Stimulated activated CD8-positive, alpha-beta memory T cell treated with anti-CD3 and anti-CD28 coated beads, Interleukin-7, amount 100 ng/mL, for 1 hour (primary cell): ENCODE measurements around the gene BLVRB.
A peak's percentile ranks its signal among the peaks of the same experiment; 100 is the strongest.
"Not testable (repeated sequence)": the region's sequence is repeated elsewhere in the genome, so short reads cannot be mapped to it uniquely, and the experiment has no call there.

Experiments used
- DNase-seq, 2 donors: peaks; one replicate each; pipeline ENCODE4 v3.0.0-alpha.2; 2020; ENCODE audit warnings: low read depth in 2 of 2

The BLVRB gene

DNA sequence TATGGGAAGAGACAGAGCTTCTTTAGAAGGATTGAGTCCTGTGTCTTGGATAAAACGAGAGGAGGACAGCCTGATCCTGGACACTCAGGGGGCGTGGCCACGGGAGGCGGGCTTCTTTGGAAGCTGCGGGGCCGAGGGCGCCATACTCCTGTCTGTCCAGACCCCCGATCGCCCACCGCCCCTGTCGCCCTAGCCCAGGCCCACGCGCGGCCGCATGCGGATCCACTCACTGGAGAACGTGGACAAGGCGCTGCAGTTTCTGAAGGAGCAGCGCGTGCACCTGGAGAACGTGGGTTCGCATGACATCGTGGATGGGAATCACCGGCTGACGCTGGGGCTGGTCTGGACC, 24.3 kb upstream of the BLVRB start:
- DNase-seq = no peak

DNA sequence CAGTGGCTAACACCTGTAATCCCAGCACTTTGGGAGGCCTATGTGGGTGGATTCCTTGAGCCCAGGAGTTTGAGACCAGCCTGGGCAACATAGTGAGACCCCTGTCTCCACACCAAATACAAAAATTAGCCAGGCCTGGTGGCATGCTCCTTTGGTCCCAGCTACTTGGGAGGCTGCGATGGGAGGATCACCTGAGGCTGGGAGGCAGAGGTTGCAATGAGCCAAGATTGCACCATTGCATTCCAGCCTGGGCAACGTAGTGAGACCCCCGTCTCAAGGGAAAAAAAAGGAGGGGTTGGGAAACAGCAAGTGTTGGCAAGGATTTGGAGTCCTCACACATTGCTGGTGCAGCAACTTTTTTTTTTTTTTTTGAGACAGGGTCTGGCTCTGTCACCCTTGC, 20.5 kb upstream of the BLVRB start:
- DNase-seq = no peak

DNA sequence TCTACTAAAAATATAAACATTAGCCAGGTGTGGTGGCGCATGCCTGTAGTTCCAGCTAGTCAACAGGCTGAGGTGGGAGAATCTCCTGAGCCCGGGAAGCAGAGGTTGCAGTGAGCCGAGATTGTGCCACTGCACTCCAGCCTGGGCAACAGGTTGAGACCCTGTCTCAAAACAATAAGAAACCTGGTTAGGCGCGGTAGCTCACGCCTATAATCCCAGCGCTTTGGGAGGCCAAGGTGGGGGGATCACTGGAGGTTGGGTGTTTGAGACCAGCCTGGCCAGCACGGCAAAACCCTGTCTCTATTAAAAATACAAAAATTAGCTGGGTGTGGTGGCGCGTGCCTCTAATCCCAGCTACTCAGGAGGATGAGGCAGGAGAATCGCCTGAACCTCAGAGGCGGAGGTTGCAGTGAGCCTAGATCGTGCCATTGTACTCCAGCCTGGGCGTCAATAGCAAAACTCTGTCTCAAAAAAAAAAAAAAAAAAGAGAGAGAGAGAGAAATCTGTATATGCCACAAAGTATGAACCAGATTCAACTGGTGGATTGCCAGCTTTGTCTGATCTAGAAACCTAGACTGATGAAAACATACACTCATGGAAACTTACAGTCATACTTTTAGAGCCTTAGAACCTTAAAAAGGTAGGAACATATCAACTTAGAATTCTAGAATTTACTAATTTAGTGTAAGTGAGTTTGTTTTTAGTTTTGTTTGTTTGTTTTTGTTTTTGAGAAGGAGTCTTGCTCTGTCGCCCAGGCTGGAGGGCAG, 10.5 kb upstream of the BLVRB start:
- DNase-seq = not testable (repeated sequence)

DNA sequence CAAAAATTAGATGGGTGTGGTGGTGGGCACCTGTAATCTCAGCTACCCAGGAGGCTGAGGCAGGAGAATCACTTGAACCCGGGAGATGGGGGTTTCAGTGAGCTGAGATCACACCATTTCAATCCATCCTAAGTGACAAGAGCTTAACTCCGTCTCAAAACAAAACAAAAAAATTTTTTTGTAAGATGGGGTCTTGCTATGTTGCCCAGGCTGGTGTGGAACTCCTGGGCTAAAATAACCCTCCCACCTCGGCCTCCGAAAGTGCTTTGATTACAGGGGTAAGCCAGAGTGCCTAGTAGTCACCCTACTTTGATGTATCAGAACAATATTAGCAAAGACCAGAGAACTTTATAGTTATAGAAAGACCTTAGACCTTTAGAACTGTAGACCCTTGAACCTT, 9.2 kb upstream of the BLVRB start:
- DNase-seq = no peak

DNA sequence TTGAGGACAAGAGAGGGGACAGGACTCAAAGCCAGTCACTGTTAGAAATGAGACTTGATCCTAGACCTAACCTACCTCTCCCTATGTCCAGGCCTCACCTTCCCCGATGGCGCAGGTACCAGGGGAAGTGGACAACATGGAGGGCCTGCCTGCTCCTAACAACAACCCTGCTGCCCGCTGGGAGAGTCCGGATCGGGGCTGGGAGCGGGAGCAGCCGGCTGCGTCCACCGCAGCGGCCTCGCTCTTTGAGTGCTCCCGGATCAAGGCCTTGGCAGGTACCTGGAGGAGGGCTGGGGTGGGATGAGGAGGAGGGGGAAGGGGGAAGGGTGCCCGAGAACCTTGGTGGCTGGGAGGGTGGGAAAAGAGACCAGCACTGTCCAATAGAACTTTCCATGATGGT, 7.0 kb upstream of the BLVRB start:
- DNase-seq = no peak

DNA sequence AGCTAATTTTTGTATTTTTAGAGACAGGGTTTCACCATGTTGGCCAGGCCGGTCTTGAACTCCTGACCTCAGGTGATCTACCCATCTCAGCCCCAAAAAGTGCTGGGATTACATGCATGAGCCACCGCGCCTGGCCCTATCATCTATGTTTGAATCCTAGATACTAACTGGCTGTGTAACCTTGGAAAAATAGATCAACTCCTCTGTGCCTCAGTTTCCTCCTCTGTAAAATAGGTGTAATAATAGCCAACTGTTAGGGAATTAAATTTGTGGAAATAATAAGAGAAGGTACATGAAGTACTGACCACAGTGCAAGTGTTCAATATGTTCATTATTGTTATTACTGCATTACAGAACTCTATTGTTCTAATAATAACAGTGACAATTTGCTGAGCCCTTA, 5.6 kb upstream of the BLVRB start:
- no peak for DNase-seq

DNA sequence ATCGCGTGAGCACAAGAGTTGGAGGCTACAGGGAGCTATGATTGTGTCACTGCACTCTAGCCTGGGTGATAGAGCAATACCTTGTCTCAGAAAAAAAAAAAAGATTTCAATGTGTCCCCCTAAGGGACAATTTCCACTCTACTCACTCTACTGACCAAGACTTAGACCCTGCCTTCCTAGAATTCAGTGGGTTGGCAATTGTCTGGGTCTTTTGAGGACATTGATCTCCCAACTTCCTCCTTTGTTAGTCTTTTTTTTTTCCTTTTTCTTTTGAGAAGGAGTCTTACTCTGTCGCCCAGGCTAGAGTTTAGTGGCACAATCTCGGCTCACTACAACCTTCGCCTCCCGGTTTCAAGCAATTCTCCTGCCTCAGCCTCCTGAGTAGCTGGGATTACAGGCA, 3.5 kb upstream of the BLVRB start:
- DNase-seq = no peak

DNA sequence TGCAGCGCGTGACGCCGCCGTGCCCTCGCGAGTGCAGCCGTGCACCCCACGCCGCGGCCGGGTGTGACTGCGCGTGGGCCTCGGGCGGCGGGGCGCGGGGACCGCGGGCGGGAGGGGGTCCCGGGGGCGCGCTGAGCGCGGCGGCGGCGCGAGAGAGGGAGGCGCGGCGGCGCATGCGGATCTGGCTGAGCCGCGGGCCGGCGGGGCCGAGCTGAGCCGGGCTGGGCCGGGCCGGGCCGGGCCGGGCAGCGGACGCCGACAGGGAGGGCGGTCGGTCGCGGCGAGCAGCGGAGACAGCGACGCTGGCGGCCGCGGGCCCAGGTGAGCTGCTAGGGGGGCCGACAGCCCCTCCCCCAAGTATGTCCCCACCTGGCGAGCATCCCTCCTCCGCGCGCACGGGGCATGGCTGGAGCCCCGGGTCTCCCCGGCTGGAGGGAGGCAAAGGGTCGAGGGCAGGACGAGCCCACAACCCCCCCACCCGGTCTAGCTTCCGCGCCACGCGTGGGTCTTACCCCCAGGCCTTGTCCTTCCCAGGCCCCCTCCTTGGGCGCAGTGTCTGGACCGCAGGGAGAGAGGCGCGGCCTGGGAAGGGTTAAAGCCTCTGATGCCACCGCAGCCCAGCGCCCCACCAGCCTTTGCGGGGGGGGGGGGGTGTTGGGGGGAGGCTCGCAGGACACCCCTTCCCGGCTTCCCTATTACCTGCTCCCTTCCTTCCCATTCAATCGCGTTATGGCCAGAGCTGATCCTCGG, 1.6 kb upstream of the BLVRB start, which contains the start of gene SPTBN4:
Gene SPTBN4, plus strand, starts transcription at position 17 of the 750 bp plus-strand sequence. CDS start 5,621 bp downstream, outside the sequence.
- no peak for DNase-seq

DNA sequence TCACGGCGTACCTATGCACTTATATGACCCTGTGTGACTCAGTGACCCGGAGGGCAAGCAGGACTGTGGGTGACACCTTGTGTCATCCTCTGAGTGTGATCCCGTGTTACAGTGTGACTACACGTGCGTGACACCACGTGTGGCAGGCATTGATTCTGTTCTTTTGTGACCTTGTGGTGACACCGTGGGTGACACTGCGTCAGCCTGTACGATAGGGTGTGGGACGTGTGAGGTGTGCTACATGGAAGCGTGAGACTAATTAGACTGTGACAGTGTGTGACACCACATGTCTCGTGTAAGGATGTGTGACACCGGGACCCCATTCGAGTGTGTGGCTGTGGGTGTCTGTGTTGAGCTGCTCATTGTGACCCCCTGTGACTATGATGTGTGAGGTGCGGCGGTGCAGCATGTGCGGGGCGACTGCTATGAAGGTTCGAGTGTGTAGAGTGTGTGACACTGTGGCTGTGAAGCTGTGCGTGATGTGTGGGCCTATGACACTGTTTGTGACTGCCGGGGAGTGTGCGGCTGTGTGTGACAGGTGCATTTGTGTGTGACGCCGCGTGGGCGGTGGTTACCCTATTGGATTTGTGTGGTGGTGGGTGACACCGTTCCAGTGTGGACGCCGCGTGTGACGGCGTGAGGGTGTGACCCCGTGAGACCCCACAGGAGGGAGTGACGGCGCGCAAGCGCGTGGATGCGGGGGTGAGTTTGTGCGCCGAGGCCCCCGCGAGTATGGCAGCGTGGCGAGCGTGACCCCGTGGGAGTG, 857 bp upstream of the BLVRB start:
- DNase-seq = peak; percentile 18 to 41

DNA sequence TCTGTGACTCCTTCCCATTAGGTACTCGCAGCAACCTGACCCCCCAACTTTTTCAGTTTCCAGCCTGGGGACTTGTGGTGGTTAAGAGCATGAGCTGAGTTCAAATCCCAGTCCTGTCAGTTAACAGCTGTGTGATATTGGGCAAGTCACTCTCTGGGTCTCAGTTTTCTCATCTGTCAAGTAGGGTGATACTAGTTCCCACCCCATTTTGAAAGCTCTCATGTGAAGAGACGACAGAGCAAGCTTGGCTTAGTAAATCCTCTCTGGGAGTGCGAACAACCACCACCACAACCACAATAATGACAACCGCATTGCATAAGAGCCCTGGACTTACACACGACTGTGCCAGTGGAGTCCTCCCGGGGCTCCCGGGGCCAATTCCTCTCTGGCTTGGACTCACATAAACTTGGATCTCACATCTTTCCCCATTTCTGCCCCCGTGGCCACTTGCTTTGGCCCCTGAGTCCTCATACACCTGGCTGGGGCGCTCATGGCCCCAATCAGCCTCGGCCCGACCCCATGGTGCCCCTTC, 454 bp downstream of the BLVRB start:
- DNase-seq = no peak

DNA sequence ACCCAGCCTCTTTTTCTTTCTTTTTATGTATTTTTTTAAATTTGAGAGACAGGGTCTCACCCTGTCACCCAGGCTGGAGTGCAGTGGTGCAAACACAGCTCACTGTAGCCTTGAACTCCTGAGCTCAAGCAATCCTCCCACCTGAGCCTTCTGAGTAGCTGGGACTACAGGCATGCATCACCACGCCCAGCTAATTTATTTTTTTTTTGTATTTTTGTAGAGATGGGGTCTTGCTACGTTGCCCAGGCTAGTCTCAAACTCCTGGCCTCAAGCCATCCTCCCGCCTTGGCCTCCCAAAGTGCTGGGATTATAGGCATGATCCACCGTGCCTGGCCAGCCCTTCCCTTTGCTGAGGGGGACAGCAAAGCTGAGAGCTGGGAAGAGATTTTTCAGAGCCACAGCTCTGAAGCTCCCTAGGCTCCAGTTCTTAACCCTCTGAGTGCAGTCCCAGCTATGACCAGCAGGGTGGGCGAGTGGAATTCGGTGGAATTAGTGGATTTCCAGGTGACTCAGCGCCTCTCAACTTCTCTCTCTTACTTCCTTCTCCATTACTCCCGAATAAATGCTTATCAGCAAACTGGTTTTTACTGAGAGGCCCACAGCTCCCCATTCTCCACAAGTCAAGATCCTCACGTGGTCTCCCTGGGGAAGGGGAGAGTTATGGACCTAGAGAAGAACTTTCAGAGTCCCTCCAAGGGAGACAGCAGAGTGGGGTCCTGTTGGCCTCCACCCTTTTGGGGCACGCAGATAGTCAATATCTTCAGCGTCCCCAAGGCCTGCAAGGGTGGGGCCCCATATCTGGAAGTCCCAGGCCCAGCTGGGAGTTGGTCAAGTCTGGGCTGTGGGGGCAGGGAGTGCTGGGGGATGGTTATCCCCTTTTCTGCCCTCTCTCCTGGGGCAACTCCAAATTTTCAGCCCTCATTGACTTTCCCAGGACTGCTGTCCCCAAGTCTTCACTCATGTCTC, 1.2 kb downstream of the BLVRB start:
- peak; percentile 40 to 60 for DNase-seq

DNA sequence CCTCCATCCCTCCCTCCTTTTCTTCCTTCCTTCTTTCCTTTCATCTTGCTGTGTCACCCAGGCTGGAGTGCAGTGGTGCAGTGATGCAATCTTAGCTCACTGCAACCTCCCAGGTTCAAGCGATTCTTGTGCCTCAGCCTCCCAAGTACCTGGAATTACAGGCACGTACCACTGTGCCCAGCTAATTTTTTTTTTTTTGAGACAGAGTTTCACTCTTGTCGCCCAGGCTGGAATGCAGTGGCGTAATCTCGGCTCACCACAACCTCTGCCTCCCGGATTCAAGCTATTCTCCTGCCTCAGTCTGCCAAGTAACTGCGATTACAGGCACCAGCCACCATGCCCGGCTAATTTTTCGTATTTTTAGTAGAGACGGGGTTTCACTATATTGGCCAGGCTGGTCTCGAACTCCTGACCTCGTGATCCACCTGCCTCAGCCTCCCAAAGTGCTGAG, 1.9 kb downstream of the BLVRB start:
- not testable (repeated sequence) for DNase-seq

DNA sequence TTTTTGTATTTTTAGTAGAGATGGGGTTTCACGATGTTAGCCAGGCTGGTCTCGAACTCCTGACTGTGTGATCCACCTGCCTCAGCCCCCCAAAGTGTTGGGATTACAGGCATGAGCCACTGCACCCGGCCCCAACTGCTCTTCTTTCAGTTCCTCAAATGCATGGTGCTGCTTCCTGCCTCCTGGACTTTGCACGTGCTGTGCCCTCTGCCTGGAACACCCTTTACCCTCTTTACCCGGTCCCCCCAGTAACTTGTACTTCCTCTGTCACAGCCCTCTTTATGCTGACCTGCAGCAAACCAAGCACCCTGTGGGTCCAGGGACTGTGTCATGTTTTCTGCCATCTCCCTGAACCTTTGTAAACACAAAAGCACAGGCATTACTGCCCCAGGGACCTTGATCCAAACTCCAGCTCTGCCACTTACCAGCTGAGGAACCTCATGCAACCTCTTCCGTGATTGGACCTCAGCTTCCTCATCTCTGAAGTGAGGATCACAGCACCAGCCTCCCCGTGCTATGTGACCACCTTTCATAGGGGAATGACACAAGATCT, 3.8 kb downstream of the BLVRB start:
- DNase-seq = no peak

DNA sequence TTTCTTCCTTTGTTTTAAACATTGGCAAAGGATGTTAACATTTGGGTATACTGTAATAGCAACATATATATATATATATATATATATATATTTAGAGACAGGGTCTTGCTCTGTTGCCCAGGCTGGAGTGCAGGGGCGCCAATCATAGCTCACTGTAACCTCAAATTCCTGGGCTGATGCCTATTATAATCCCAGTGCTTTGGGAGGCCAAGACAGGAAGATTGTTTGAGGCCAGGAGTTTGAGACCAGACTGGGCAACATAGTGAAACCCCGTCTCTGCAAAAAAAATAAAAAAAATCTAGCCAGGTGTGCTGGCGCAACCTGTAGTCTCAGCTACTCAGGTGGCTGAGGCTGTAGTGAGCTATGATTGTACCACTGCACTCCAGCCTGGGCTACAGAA, 5.4 kb downstream of the BLVRB start:
- no peak for DNase-seq

DNA sequence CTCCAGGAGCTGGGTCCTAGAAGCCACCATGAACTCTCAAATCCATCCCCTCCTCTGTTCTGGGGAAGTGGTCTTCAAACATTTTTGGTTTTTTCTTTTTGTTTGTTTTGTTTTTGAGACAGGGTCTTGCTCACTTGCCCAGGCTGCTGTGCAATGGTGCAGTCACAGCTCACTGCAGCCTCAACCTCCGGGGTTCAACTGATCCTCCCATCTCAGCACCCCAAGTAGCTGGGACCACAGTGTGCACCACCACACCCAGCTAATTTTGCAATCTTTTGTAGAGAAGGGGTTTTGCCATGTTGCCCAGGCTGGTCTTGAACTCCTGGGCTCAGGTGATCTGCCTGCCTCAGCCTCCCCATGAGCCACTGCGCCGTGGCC, 7.0 kb downstream of the BLVRB start:
- DNase-seq = no peak

DNA sequence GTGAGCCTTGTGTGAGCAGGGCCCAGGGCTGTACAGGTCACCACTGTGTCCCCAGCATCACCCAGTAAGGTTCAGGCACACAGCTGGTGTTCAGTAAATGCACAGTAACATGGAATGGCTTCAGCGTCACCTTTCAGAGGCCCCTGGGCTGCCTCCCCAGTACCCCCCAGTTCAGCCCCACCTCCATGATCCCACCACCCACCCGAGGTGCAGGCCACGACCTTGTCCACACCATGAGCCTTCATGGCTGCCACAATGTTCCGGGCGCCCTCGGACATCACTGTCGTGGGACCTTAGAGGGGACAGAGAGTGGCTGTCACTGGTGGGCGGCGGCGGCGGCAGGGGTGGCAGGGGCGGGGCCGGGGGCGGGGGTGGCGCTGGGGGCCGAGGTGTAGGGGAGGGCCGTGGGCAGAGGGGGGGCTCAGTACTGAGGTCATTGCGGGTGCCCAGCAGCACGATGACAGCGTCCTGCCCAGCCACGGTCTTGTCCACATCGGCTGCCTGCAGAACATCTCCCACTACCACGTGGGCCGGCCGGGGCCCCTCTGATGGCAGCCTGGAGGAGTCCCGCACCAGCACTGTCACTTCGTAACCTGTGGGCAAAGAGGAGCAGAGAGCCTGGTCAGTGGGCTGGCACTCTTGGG, 7.5 kb downstream of the BLVRB start:
- DNase-seq = no peak

DNA sequence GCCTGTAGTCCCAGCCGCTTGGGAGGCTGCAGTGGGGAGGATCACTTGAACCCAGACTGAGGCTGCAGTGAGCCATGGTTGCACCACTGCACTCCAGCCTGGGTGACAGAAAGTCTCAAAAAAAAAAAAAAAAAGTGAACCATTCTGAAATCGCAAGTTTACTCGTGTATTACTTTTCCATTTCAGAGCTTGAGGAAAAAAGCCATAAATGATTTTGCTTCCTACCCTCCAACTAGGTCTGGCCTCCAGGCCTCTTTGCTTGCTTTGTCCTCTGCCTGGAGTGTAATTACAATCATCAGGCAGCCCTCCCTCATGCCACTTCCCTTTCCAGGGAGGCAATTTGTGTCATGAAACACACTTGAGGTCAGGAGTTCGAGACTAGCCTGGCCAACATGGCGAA, 8.5 kb downstream of the BLVRB start:
- DNase-seq = no peak

DNA sequence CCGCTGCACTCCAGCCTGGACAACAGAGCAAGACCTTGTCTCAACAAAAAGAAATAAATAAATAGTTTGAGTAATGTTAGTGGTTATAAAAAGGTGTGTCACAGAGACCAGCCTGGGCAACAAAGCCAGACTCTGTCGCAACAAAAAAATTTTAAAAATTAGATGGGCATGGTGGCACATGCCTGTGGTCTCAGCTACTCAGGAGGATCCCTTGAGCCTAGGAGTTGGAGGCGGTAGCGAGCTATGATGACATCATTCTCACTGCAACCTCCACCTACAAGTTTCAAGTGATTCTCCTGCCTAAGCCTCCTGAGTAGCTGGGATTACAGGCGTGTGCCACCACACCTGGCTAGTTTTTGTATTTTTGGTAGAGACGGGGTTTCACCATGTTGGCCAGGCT, 11.6 kb downstream of the BLVRB start:
- not testable (repeated sequence) for DNase-seq

DNA sequence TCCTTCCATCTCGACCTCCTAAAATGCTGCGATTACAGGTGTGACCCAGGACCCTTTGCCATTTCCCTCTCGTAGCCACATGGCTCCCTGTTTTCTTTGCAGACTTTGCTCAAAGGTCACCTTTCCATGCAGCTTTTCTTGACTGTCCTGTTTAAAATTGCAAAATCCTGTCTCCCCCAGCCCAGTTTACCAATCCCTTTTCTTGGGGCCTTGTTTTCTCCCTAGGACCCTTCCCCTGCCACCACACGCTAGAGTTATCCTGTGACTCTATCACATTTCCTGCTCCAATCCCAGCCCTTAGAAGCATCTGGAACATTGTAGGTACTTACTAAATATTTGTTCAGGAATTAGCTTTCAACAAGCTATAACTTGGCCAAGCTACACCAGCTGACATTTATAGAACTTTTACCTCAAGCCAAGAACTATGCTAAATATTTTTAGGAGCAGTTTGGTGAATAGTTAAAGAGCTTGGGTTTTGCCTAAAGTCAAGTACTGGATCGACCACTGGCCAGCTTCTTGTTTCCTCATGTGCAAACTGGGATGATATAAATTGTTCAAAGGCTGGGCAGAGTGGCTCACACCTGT, 12.3 kb downstream of the BLVRB start:
- DNase-seq = no peak

DNA sequence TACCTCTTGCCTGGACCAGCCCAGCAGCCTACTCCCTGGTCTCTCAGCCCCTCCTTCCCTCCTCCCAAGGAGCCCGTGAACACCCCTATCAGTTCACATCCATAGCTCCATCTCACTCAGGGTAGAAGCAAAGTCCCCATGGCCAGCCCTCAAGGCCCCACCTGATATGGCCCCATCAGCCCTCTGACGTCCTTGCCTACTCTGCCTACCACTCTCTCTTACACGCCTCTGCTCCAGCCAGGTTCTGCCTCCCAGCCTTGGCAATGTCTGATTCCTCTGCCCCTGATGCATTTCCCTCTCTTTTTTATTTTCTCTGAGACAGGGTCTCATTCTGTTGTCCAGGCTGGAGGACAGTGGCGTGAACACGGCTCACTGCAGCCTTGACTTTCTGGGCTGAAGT, 13.5 kb downstream of the BLVRB start:
- no peak for DNase-seq
